Lung (tissue), 12 donors: Measurements from ENCODE around the gene RPS6KA2. TPM values are rescaled to one million over a fixed set of nuclear protein-coding genes. Genes with fewer than 3 reads are reported as not detected.

ENCODE experiments used
- ATAC-seq: fragments of 200-7000 bp; cut with Tn5 transposase; one replicate; pipeline ENCODE4 v1.9.1; 2020; ENCODE audit warnings: moderate number of reproducible peaks; ENCODE audit not compliant: insufficient read depth, low FRiP score
- DNase-seq, 3 donors: peaks; one replicate each; pipeline ENCODE4 v3.0.0-alpha.2; 2013 to 2017
- H3K27ac ChIP-seq, 2 donors: one replicate each; pipeline ENCODE4 v1.5.1; 2013; ENCODE audit warnings: mild to moderate bottlenecking in 2 of 2, moderate library complexity in 2 of 2, control low read depth in 1 of 2, inconsistent platforms in 1 of 2, low read depth in 1 of 2, low read length in 1 of 2
- H3K27me3 ChIP-seq, 3 donors: one replicate each; pipeline ENCODE4 v1.5.1; 2013; ENCODE audit warnings: low read length in 2 of 3; ENCODE audit not compliant: control insufficient read depth in 3 of 3, insufficient read depth in 3 of 3
- H3K36me3 ChIP-seq, 4 donors: one replicate each; pipeline ENCODE4 v1.5.1; 2013; ENCODE audit warnings: low read length in 4 of 4, mild to moderate bottlenecking in 1 of 4, moderate library complexity in 1 of 4; ENCODE audit not compliant: control insufficient read depth in 4 of 4, insufficient read depth in 4 of 4
- H3K4me1 ChIP-seq, 5 donors: one replicate each; pipeline ENCODE4 v1.5.1; 2013; ENCODE audit warnings: low read length in 5 of 5, mild to moderate bottlenecking in 2 of 5, moderate library complexity in 1 of 5; ENCODE audit not compliant: control insufficient read depth in 5 of 5, insufficient read depth in 5 of 5
- H3K4me3 ChIP-seq: one replicate; pipeline ENCODE4 v1.5.1; 2013; ENCODE audit warnings: mild to moderate bottlenecking, control low read depth, moderate library complexity
- H3K9ac ChIP-seq, 2 donors: one replicate each; pipeline ENCODE4 v1.5.1; 2013; ENCODE audit warnings: low read length in 2 of 2, control low read depth in 1 of 2; ENCODE audit not compliant: insufficient read depth in 1 of 2
- H3K9me3 ChIP-seq, 4 donors: one replicate each; pipeline ENCODE4 v1.5.1; 2013; ENCODE audit warnings: low read length in 3 of 4, mild to moderate bottlenecking in 1 of 4, moderate library complexity in 1 of 4; ENCODE audit not compliant: control insufficient read depth in 4 of 4, insufficient read depth in 3 of 4
- WGBS, 2 donors: extraction: QIAGEN DNeasy Blood & Tissue Kit; methylation state at CpG; one replicate each; pipeline ENCODE4 v1.1.7; 2013; 5-methylcytosine and 5-hydroxymethylcytosine counted together
- polyA plus RNA-seq, 2 donors: library from polyadenylated mRNA; stranded (reverse); fragments of 200-250 nt; gene quantifications; one replicate each; pipeline ENCODE4 v1.2.1, GENCODE V29; 2013
- total RNA-seq, 2 donors: library from RNA; depleted of rRNA in 1 of 2; stranded (reverse); fragments of >200 nt in 1 of 2; gene quantifications; one replicate each; pipeline ENCODE4 v1.2.1, GENCODE V29; 2014 to 2021
- TF ChIP-seq, protein P1 (sequence below): IDR thresholded peaks from 2 replicates; pipeline ENCODE4 v1.5.1; 2012; ENCODE audit warnings: mild to moderate bottlenecking; ENCODE audit errors: control extremely low read depth, extremely low read depth
- donor health status: control.
- donor health status: control.
- donor health status: Bipolar disorder and iron deficiency.
- donor health status: healthy.
- donor health status: DM: yes; HTN: yes; CAD: no.

The RPS6KA2 gene
- total and polyA plus RNA-seq, 4 donors: 61.9 to 185 (median 105) TPM

DNA sequence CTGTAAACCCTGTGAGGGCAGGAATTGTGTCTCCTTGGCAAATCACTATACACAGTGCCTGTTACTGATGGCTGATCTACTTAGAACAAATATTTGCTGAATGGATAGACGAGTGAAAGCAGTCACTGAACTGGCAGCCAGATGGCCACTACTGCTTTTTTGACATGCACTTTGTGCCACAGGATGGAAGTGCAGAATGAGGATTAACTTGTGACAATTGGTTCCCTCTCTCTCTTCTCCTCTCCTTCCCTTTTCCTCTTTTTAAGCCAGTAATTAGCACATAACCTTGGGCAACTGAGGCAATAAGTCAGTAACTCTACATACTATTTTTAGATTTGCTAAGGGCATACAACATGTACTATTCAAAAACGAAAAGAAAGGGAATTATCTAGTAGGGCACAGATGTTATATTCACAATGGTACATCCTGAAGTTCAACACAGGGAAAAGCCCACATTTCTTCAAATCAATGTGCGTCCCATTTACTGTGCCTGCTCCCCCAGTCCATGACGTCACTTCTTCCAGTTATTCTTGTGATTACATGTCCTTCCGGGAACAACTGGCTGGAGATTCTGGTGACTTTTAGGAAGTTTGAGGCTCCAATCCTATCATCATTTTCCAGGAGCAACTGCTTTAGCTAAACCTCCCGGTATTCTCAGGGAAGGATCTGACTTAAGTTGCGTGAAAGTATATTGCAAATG, 17.0 kb upstream of the RPS6KA2 start:
- Histone ChIP-seq H3K36me3 (no peaks in the 10 kb centered on the region), H3K27ac (no peak overlapping the region), H3K4me1 (peaks cover 0 to 11% (median 3%) of the 10 kb centered on the region in 5 donors), H3K4me3 (no peak overlapping the region), H3K9me3 (peaks cover 0 to 4% (median under 1%) of the 10 kb centered on the region in 4 donors), H3K27me3 (peaks cover 0 to 6% (median 0%) of the 10 kb centered on the region in 3 donors), H3K9ac (no peak overlapping the region)
- no peak for ATAC-seq
- 74 to 78% methylated on average over 7 of the region's 7 CpGs for whole genome bisulfite sequencing, 2 donors
- TF ChIP-seq, protein P1, sequence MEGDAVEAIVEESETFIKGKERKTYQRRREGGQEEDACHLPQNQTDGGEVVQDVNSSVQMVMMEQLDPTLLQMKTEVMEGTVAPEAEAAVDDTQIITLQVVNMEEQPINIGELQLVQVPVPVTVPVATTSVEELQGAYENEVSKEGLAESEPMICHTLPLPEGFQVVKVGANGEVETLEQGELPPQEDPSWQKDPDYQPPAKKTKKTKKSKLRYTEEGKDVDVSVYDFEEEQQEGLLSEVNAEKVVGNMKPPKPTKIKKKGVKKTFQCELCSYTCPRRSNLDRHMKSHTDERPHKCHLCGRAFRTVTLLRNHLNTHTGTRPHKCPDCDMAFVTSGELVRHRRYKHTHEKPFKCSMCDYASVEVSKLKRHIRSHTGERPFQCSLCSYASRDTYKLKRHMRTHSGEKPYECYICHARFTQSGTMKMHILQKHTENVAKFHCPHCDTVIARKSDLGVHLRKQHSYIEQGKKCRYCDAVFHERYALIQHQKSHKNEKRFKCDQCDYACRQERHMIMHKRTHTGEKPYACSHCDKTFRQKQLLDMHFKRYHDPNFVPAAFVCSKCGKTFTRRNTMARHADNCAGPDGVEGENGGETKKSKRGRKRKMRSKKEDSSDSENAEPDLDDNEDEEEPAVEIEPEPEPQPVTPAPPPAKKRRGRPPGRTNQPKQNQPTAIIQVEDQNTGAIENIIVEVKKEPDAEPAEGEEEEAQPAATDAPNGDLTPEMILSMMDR: no peak
- no peak for DNase-seq

DNA sequence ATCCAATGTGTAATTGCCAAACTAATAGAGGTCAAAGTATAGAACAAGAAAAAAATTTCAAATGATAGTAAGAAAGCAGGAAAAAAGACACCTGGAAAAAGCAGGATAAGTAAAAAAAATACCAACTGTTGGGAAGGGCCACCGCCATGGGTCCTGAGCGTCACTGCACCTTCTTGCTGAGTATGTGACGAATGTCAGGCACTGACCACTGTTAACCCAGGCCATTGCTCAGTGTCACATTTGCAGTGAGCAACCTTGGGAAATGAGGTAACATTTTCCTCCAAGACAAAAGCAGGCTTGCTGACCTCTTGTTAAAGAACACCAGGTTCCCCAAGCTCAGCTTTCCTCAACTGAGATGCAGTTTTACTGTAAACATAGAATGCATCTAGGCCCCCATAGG, 15.6 kb upstream of the RPS6KA2 start:
- Histone ChIP-seq H3K9me3 (peaks cover 0 to 2% (median under 1%) of the 10 kb centered on the region in 4 donors), H3K36me3 (no peaks in the 10 kb centered on the region), H3K27ac (no peak overlapping the region), H3K27me3 (peaks cover 0 to 1% (median 0%) of the 10 kb centered on the region in 3 donors), H3K9ac (no peak overlapping the region), H3K4me1 (peaks cover 0 to 11% (median 3%) of the 10 kb centered on the region in 5 donors), H3K4me3 (no peak overlapping the region)
- DNase-seq: no peak
- WGBS, 2 donors: 86 to 91% methylated on average over 3 of the region's 3 CpGs
- ATAC-seq: no peak
- TF ChIP-seq, protein P1: no peak

DNA sequence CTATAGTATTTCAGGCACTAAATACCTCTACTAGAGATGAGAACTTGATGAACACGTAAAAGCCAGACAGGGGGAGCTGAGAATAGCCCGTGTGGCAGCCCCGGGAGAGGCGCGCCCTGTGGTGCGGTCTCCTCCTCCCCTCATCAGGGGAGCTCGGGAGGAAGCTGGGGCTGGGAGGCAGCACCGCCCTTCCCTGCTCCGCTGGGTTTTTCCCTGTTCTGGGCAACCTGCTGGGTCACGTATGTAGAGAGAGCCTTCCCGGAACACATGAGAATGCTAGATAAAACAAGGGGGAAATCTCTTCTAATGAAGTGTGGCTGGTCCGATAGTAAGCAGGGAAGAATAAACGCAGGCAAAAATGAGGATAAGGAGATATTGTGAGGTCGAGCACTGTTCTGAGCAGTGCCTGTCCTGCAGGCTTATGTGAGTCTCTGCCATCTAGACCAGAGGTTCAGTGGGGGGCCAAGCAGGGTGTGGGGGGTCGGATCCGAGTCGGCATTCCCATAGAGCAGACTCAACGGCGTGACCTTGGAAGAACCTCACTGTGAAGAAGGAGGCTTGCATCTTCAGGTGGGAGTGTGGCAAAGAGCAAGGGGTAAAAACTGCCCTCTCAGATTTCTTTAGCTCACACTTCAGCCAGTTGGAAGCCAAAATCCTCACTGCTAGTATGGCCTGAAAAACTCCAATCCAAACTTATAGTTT, 13.4 kb upstream of the RPS6KA2 start:
- ATAC-seq (peak; percentile 92), DNase-seq (peak; percentile 39 to 58 (median 57))
- Histone ChIP-seq H3K9ac (no peak overlapping the region), H3K27me3 (no peaks in the 10 kb centered on the region), H3K27ac (peak overlapping the region; percentile 41 to 76), H3K9me3 (peaks cover 0 to 2% (median 0%) of the 10 kb centered on the region in 4 donors), H3K36me3 (no peaks in the 10 kb centered on the region), H3K4me1 (peaks cover 0 to 20% (median 9%) of the 10 kb centered on the region in 5 donors), H3K4me3 (no peak overlapping the region)
- 10 to 16% methylated on average over 19 of the region's 19 CpGs for WGBS, 2 donors
- TF ChIP-seq, protein P1: no peak
